Heart left ventricle (tissue), 16 donors: ENCODE measurements around the gene KRT7. TPM values are rescaled to one million over a fixed set of nuclear protein-coding genes. Genes with fewer than 3 reads are reported as not detected.

Experiments used
- ATAC-seq, 4 donors: fragments of 200-7000 bp; cut with Tn5 transposase; one replicate each; pipeline ENCODE4 v1.9.1; 2020 to 2022; ENCODE audit warnings: moderate library complexity in 4 of 4, mild to moderate bottlenecking in 3 of 4, moderate number of reproducible peaks in 1 of 4
- DNase-seq, 5 donors: peaks; one replicate each; pipeline ENCODE4 v3.0.0-alpha.2; 2020
- H3K27ac ChIP-seq, 12 donors: fragments of 200-600 bp; sonication (generic) in 4 of 12; one replicate each; pipeline versions ENCODE4 v1.5.0 to v1.8.0; 2016 to 2022; ENCODE audit warnings: mild to moderate bottlenecking in 2 of 12
- H3K27me3 ChIP-seq, 9 donors: fragments of 200-600 bp; sonication (generic) in 2 of 9; one replicate each; pipeline versions ENCODE4 v1.5.1 to v1.8.0; 2016 to 2022; ENCODE audit warnings: mild to moderate bottlenecking in 3 of 9
- H3K36me3 ChIP-seq, 9 donors: fragments of 200-600 bp; sonication (generic) in 2 of 9; one replicate each; pipeline versions ENCODE4 v1.5.0 to v1.8.0; 2018 to 2022; ENCODE audit warnings: mild to moderate bottlenecking in 2 of 9
- H3K4me1 ChIP-seq, 12 donors: fragments of 200-600 bp; sonication (generic) in 4 of 12; one replicate each; pipeline versions ENCODE4 v1.5.0 to v1.8.0; 2016 to 2022; ENCODE audit warnings: mild to moderate bottlenecking in 3 of 12
- H3K4me3 ChIP-seq, 12 donors: fragments of 200-600 bp; sonication (generic) in 4 of 12; one replicate each; pipeline versions ENCODE4 v1.5.0 to v1.8.0; 2017 to 2022; ENCODE audit warnings: mild to moderate bottlenecking in 9 of 12, moderate library complexity in 4 of 12
- H3K9me3 ChIP-seq, 12 donors: fragments of 200-600 bp; sonication (generic) in 4 of 12; one replicate each; pipeline versions ENCODE4 v1.5.0 to v1.8.0; 2016 to 2022; ENCODE audit warnings: mild to moderate bottlenecking in 1 of 12
- CTCF ChIP-seq, 12 donors: fragments of 200-600 bp; sonication (generic) in 4 of 12; IDR thresholded peaks; one replicate each; pipeline versions ENCODE4 v1.5.0 to v1.8.0; 2018 to 2022; ENCODE audit warnings: antibody characterized with exemption in 12 of 12, mild to moderate bottlenecking in 5 of 12
- POLR2A ChIP-seq, 2 donors: fragments of 450-650 bp; IDR thresholded peaks; one replicate each; pipeline ENCODE4 v1.6.1; 2017; ENCODE audit warnings: antibody characterized with exemption in 2 of 2, mild to moderate bottlenecking in 2 of 2, moderate library complexity in 2 of 2
- WGBS, 4 donors: extraction: QIAGEN DNeasy Blood & Tissue Kit in 2 of 4; methylation state at CpG; one replicate each; pipeline versions ENCODE4 v1.1.5 to v1.1.7; 2013 to 2018; 5-methylcytosine and 5-hydroxymethylcytosine counted together
- intact Hi-C, 10 donors: fragments of 100-400 bp; cut with DNase I; formaldehyde crosslinking; loops; one replicate each; pipeline versions ENCODE4 v1.11.1 to v1.14.2; 2022
- polyA plus RNA-seq, 2 donors: library from polyadenylated mRNA; stranded (reverse); fragments of 200-250 nt; gene quantifications; one replicate each; pipeline ENCODE4 v1.2.3, GENCODE V29; 2013
- total RNA-seq, 9 donors: library from RNA; depleted of rRNA in 2 of 9; stranded (reverse); fragments of >200 nt in 2 of 9; fragmentation: NEBNext Ultra II Directional in 3 of 9; extraction: Animal tissue kit (Norgen Biotek cat#: 25700) in 3 of 9; gene quantifications; one replicate each; pipeline versions ENCODE4 v1.1.0 to v1.2.4, GENCODE V29; 2016 to 2023
- donor health status: ischemic (EF 13 %, LVEDD 7.1; RV severe dilation, severe dysfunction).
- donor health status: healthy with polysubstance abuse.
- donor health status: DM: no; HTN: yes; CAD: no.
- donor health status: DM: no; HTN: no; CAD: no.
- donor health status: ischemic (EF 25% LVEDD 6.9; RV normal size, moderate dysfunction).
- donor health status: ischemic (EF 25% LVEDD 5.7; RV mildly dilated, moderate dysfunction).
- donor health status: healthy.
- donor health status: DM: yes; HTN: yes; CAD: no.
- donor health status: ischemic (EF 35%, LVEDD 5.7; RV mildly dilated, moderate dysfunction).
- donor health status: nonischemic (EF 11% LVEDD 7.7; RV severe dilation, severe dysfunction).
- donor health status: DM: yes; HTN: yes; CAD: no.
- donor health status: PGD.
- donor health status: ischemic (EF 29% LVEDD 5.4; RV normal size, mild dysfunction).
- donor health status: nonischemic (EF 23%, LVEDD 6.1; RV moderate dilation, normal function).

KRT7 gene
- total and polyA plus RNA-seq, 11 donors, result 0.20 to 56.7 (median 3.1) TPM; not detected in 3

- WGBS, 4 donors, result 63 to 73% (median 70%) methylated on average over 10 of the region's 10 CpGs
- Histone ChIP-seq H3K27me3 (peaks cover 0 to 24% (median 5%) of the 10 kb centered on the region in 9 donors), H3K27ac (no peak overlapping the region), H3K4me1 (peaks cover 0 to 30% (median 14%) of the 10 kb centered on the region in 12 donors), H3K36me3 (no peaks in the 10 kb centered on the region), H3K9me3 (no peaks in the 10 kb centered on the region), H3K4me3 (no peak overlapping the region)
- DNase-seq (peak in 1 of 5 donors; percentile 40), ATAC-seq (no peak)
- intact Hi-C loops, result no loop called here
- TF ChIP-seq CTCF (IDR thresholded peaks at IDR 0.05) (no peak), POLR2A (IDR thresholded peaks at IDR 0.05) (no peak)
These were observed 13.9 kb downstream of the KRT7 start for GRCh38 chr12:52246720-52247621.

- ATAC-seq (no peak), DNase-seq (peak in 1 of 5 donors; percentile 8)
- H3K9me3 ChIP-seq, result no peaks in the 10 kb centered on the region
- intact Hi-C loops, result no loop called here
- peaks cover 0 to 24% (median 5%) of the 10 kb centered on the region in 9 donors for H3K27me3 ChIP-seq
- no peak overlapping the region for H3K4me3 ChIP-seq
- no peaks in the 10 kb centered on the region for H3K36me3 ChIP-seq
- WGBS, 4 donors, result 81 to 89% (median 87%) methylated on average over 10 of the region's 10 CpGs
- H3K4me1 ChIP-seq, result peaks cover 0 to 30% (median 14%) of the 10 kb centered on the region in 12 donors
- no peak for TF ChIP-seq POLR2A (IDR thresholded peaks at IDR 0.05)
- TF ChIP-seq CTCF (IDR thresholded peaks at IDR 0.05), result no peak
- peak overlapping the region in 1 of 12 donors; percentile 40 for H3K27ac ChIP-seq
These were observed 14.8 kb downstream of the KRT7 start for GRCh38 chr12:52247622-52248540.

GRCh38 chr12:52248541-52249461, 15.8 kb downstream of the KRT7 start:
- peaks cover 0 to 28% (median 10%) of the 10 kb centered on the region in 12 donors for H3K4me1 ChIP-seq
- DNase-seq, result peak in 4 of 5 donors; percentile 35 to 80 (median 62)
- 76 to 78% (median 77%) methylated on average over 7 to 18 of the region's 18 CpGs for WGBS, 4 donors

More at GRCh38 chr12:52248541-52249461, 15.8 kb downstream of the KRT7 start:
- Histone ChIP-seq H3K27me3 (peaks cover 0 to 26% (median 5%) of the 10 kb centered on the region in 9 donors), H3K9me3 (no peaks in the 10 kb centered on the region), H3K36me3 (no peaks in the 10 kb centered on the region), H3K27ac (peak overlapping the region in 1 of 12 donors; percentile 40), H3K4me3 (no peak overlapping the region)
- TF ChIP-seq POLR2A (IDR thresholded peaks at IDR 0.05), result no peak
- TF ChIP-seq CTCF (IDR thresholded peaks at IDR 0.05), result no peak
- intact Hi-C loops, result no loop called here
- ATAC-seq, result peak; percentile 55 to 86 (median 69)
